HEK293T (cell line): ENCODE results near the gene UBE3B.

ENCODE experiments used
- CTCF ChIA-PET: fragments of 350-600 bp; formaldehyde crosslinking; extraction: SDS; loops from one replicate; lab custom pipeline; 2021; ENCODE audit warnings: antibody characterized with exemption, inconsistent platforms; lab: Yijun Ruan, JAX
- POLR2A ChIA-PET: fragments of 350-600 bp; formaldehyde crosslinking; extraction: SDS; loops from one replicate; lab custom pipeline; 2020; ENCODE audit warnings: antibody characterized with exemption, inconsistent platforms; lab: Yijun Ruan, JAX
- DNase-seq: peaks from one replicate; pipeline ENCODE4 v3.0.0; 2012; ENCODE audit warnings: mixed read lengths; ENCODE audit errors: extremely low spot score
- ARNT ChIP-seq: fragments of 450-650 bp; IDR thresholded peaks from 2 replicates; pipeline ENCODE4 v1.6.1; 2017; ENCODE audit warnings: mild to moderate bottlenecking
- BHLHE40 ChIP-seq: fragments of 450-650 bp; IDR thresholded peaks from 2 replicates; pipeline ENCODE4 v1.6.1; 2016; ENCODE audit warnings: mild to moderate bottlenecking, moderate library complexity, borderline replicate concordance
- CTBP1 ChIP-seq: fragments of 450-650 bp; IDR thresholded peaks from 2 replicates; pipeline ENCODE4 v1.6.1; 2016; ENCODE audit warnings: borderline replicate concordance
- ELF4 ChIP-seq: fragments of 450-650 bp; IDR thresholded peaks from 2 replicates; pipeline ENCODE4 v1.6.1; 2017; ENCODE audit warnings: antibody characterized with exemption
- FOXA1 ChIP-seq: fragments of 450-650 bp; IDR thresholded peaks from 2 replicates; pipeline ENCODE4 v1.6.1; 2016; ENCODE audit warnings: mild to moderate bottlenecking
- FOXK2 ChIP-seq: fragments of 450-650 bp; IDR thresholded peaks from 2 replicates; pipeline ENCODE4 v1.6.1; 2016; ENCODE audit warnings: mild to moderate bottlenecking
- FOXM1 ChIP-seq: fragments of 450-650 bp; IDR thresholded peaks from 2 replicates; pipeline ENCODE4 v1.6.1; 2017; ENCODE audit warnings: mild to moderate bottlenecking, borderline replicate concordance
- HDGF ChIP-seq: fragments of 450-650 bp; IDR thresholded peaks from 2 replicates; pipeline ENCODE4 v1.6.1; 2017; ENCODE audit warnings: antibody characterized with exemption, borderline replicate concordance
- L3MBTL2 ChIP-seq: fragments of 450-650 bp; conservative IDR thresholded peaks from 2 replicates; pipeline ENCODE4 v1.6.1; 2016; ENCODE audit warnings: mild to moderate bottlenecking
- LEF1 ChIP-seq: fragments of 450-650 bp; IDR thresholded peaks from 2 replicates; pipeline ENCODE4 v1.6.1; 2017; ENCODE audit warnings: mild to moderate bottlenecking, borderline replicate concordance
- NFRKB ChIP-seq: fragments of 450-650 bp; IDR thresholded peaks from 2 replicates; pipeline ENCODE4 v1.6.1; 2016; ENCODE audit warnings: mild to moderate bottlenecking, moderate library complexity
- SP1 ChIP-seq: fragments of 450-650 bp; IDR thresholded peaks from 2 replicates; pipeline ENCODE4 v1.6.1; 2017
- SUZ12 ChIP-seq: fragments of 450-650 bp; IDR thresholded peaks from 2 replicates; pipeline ENCODE4 v1.6.1; 2016; ENCODE audit warnings: mild to moderate bottlenecking
- TARDBP ChIP-seq: fragments of 450-650 bp; IDR thresholded peaks from 2 replicates; pipeline ENCODE4 v1.6.1; 2016
- ZNF384 ChIP-seq: fragments of 450-650 bp; IDR thresholded peaks from 2 replicates; pipeline ENCODE4 v1.6.1; 2016
- TF ChIP-seq, protein P1 (sequence below): fragments of 450-650 bp; IDR thresholded peaks from 2 replicates; pipeline ENCODE4 v1.6.1; 2016

Gene UBE3B

DNA sequence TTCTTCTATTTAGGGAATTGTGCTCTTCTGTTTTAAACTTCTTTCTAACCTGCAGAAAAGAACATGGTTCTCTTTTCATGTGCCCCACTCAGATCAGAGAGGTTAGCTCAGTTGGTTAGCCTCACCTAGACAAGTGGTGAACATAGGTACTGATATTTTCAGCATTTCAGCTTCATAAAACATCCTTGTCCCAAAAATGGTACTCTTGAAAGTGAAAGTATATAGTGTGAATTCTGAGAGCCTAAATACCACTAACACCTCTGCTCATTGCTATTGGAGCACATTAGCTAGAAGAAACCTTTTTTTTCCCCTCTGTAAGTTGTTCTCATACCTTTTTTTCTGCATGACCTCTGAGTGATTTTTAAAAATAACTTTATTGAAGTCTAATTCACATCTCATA lies 17.6 kb downstream of the UBE3B start:
- CTCF ChIA-PET: no interaction called here
- no peak for DNase-seq
- TF ChIP-seq FOXA1 (no peak), ARNT (no peak), CTBP1 (no peak), TARDBP (no peak), SUZ12 (no peak), L3MBTL2 (no peak), LEF1 (no peak), SP1 (no peak), ELF4 (no peak), HDGF (no peak), ZNF384 (no peak), BHLHE40 (no peak), FOXM1 (no peak)
- POLR2A ChIA-PET: no interaction called here

DNA sequence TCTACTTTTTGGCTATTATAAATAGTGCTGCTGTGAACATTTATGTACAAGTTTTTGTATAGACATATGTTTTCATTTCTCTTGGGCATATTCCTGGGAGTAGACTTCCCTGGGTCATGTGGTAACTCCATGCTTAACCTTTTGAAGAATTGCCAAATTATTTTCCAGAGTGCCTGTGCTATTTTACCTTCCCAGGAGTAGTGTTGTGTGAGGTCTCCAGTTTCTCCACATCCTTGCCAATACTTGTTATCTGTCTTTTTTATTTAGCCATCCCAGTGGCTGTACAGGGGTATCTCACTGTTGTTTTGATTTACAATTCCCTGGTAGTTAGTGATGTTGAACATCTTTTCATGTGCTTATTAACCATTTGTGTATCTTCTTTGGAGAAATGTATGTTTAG lies 18.9 kb downstream of the UBE3B start:
- ChIA-PET POLR2A (no interaction called here), CTCF (no interaction called here)
- DNase-seq: no peak
- no peak for TF ChIP-seq CTBP1
- TF ChIP-seq, protein P1, sequence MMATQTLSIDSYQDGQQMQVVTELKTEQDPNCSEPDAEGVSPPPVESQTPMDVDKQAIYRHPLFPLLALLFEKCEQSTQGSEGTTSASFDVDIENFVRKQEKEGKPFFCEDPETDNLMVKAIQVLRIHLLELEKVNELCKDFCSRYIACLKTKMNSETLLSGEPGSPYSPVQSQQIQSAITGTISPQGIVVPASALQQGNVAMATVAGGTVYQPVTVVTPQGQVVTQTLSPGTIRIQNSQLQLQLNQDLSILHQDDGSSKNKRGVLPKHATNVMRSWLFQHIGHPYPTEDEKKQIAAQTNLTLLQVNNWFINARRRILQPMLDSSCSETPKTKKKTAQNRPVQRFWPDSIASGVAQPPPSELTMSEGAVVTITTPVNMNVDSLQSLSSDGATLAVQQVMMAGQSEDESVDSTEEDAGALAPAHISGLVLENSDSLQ: no peak
- TF ChIP-seq LEF1: no peak
- TF ChIP-seq FOXK2: no peak
- TF ChIP-seq TARDBP: no peak
- TF ChIP-seq L3MBTL2: no peak
- no peak for TF ChIP-seq ZNF384
- no peak for TF ChIP-seq SP1
- no peak for TF ChIP-seq HDGF
- no peak for TF ChIP-seq FOXA1
- TF ChIP-seq NFRKB: no peak
- TF ChIP-seq BHLHE40: no peak
- TF ChIP-seq FOXM1: no peak
- TF ChIP-seq ELF4: no peak
- TF ChIP-seq ARNT: no peak
- TF ChIP-seq SUZ12: no peak

GRCh38 chr12:109497675-109498074 lies 20.2 kb downstream of the UBE3B start:
- TF ChIP-seq CTBP1: no peak
- TF ChIP-seq NFRKB: no peak
- no peak for TF ChIP-seq ZNF384
- TF ChIP-seq SUZ12: no peak
- TF ChIP-seq, protein P1: no peak
- no peak for TF ChIP-seq FOXA1
- TF ChIP-seq LEF1: no peak
- TF ChIP-seq L3MBTL2: no peak
- ChIA-PET POLR2A (no interaction called here), CTCF (interaction anchor here (0.6 kb wide), 1 partner anchor 322 kb away, joined by 3 read pairs; no protein-coding TSS in a partner anchor)
- no peak for DNase-seq

- CTCF ChIA-PET: no interaction called here
- POLR2A ChIA-PET: no interaction called here
- no peak for DNase-seq
- TF ChIP-seq SP1: no peak
- no peak for TF ChIP-seq ELF4
- TF ChIP-seq TARDBP: no peak
- no peak for TF ChIP-seq SUZ12
- no peak for TF ChIP-seq FOXA1
- TF ChIP-seq HDGF: no peak
Measured at GRCh38 chr12:109500406-109501185, 23.2 kb downstream of the UBE3B start.

DNA sequence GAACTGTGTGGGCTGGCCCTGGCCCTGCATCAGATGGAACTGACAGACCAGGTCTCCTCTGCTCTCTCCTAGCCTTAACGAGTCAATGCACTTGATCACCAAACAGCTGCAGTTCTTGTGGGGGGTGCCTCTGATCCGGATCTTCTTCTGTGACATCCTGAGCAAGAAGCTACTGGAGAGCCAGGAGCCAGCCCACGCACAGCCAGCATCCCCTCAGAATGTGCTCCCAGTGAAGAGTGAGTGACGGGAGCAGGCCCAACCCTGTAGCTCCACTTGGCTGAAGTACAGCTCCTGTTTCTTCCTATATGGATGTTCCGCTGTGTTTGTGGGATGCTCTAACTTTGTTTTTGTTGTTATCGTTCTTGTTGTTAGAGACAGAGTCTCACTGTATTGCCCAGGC lies 23.9 kb downstream of the UBE3B start:
- TF ChIP-seq, protein P1: no peak
- no peak for TF ChIP-seq TARDBP
- no peak for TF ChIP-seq ZNF384
- no peak for TF ChIP-seq FOXK2
- POLR2A ChIA-PET: no interaction called here
- DNase-seq: no peak
- CTCF ChIA-PET: interaction anchor here (0.6 kb wide), 1 partner anchor 15 kb away, joined by 3 read pairs; no protein-coding TSS in a partner anchor

DNA sequence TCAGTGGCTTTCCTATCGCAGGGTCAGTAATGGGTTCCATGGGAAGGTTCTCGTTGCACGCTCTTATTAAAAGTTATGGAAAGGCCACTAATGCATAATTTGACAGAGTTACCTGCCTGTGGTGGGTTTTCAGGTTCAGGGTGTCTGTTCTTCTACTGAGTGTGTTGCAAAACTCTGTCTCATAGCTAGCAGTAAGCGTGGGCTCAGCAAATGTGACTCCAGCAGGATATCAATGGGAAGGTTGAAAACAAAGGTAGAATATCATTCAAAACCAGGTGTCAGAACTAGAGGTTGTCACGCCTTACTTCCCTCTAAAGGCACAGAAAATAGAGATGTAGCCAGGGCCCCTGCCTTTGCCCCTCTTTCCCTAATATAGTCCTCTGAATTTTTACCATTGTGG lies 24.9 kb downstream of the UBE3B start:
- DNase-seq: no peak
- ChIA-PET POLR2A (no interaction called here), CTCF (no interaction called here)
- TF ChIP-seq TARDBP (no peak), FOXK2 (no peak), SP1 (no peak), FOXM1 (no peak), BHLHE40 (no peak), LEF1 (no peak), ZNF384 (no peak), ARNT (no peak), NFRKB (no peak), FOXA1 (no peak), CTBP1 (no peak), L3MBTL2 (no peak), SUZ12 (no peak), HDGF (no peak)
- TF ChIP-seq, protein P1: no peak
